SW 1271 (cell line): ENCODE data around the gene POLN.

Source experiments
- DNase-seq, 2 experiments: peaks; one replicate each; lab custom pipeline; 2025; lab: John Stamatoyannopoulos, UW

Gene POLN

DNA sequence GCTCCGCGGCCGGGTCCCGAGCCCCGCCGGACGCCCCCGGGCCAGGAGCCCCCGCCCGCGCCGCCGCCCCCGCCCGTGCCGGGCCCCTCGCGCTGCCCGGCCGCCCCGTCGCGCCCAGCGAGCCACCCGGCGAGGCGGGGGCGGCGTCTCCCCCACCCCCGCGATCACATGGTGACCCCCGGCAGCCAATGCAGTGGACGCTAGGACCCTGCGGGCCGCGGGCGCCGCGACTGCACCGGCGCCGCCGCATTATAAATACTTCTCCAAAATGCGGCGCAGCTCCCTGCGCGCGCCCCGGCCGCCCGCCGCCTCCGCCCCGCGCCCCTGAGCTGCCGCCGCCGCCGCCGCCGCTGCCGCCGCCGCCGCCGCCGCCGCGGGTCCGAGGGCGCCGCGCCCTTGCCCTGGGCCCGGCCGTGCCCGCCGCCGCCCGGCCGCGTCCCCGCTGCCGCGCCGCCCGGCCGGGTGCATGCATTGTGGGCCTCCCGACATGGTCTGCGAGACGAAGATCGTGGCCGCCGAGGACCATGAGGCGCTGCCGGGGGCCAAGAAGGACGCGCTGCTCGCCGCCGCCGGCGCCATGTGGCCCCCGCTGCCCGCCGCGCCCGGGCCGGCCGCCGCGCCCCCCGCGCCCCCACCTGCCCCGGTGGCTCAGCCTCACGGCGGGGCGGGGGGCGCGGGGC lies 182.7 kb downstream of the POLN start, which contains the start of gene NAT8L:
Gene NAT8L (plus strand): TSS at position 282 of the 680 bp plus-strand sequence. CDS start 185 bp downstream, at position 467.
- DNase-seq: peak; percentile 15 to 22

DNA sequence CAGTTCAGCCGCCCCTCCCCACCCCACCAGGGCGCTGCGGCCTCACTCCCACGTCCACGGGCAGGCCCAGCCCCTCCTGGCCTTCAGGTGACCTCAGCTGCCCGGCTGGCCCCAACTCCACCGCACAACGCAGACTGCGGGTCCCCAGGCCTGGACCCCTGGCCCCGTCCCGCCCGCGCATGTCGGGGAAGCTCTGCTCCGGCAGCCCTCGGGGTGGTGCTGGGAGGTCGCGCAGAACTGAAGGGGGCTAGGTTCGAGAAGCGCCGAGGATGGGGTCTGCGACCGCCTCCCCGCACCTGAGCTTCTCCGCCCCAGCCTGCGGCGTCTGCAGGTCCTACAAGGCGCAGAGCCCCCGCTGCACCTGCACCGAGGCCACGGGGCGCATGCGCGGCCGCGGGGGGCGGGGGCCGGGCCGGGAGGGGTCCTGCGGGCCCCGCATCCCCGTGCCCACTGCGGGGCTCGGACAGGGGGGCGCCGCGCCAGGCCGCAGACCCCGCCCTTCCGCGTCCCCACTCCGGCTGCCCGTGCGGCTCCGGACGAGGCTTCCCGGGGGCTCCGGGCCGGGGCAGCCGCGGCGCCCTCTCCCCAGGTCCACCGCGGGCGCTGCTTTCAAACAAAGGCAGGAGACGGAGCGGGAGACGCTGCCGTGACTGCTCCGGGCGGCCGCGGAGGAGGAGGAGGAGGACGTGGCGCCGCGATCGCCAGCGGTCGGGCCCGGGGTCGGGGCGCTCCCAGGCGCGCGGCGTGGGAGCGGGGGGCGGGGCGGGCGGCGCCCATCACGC lies 183.5 kb downstream of the POLN start:
- no peak for DNase-seq

DNA sequence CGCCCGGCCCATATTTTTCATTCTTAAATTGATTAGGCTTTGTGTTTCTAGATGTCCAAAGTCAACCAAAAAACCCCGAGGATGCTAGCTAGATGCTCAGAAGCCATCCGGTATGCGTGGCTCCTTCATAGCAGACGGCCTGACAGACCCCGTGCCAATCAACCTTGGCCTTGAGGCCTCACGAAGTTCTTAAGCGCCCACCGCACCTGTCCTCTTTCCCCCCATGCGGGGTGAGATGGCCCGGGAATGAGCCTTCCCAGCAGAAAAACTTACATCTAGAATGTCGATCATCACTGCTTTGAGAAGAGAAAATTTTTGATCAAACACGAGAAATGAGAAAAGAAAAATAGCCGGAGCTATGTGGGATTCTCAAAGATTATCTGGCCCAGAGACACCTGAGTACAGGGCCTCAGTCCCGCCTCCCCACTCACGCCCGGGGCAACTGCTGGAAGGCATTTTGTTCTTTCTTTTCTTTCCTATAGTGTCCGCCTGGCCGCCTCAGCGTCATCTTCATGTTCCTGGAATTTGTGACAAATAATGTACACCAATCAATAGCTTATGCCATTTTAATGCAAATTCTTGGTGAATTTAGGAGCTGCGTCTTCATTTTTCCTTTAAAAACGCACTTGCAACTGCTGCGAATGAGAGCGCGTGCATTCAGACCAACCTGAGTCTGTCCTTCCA lies 184.4 kb downstream of the POLN start:
- DNase-seq: no peak

DNA sequence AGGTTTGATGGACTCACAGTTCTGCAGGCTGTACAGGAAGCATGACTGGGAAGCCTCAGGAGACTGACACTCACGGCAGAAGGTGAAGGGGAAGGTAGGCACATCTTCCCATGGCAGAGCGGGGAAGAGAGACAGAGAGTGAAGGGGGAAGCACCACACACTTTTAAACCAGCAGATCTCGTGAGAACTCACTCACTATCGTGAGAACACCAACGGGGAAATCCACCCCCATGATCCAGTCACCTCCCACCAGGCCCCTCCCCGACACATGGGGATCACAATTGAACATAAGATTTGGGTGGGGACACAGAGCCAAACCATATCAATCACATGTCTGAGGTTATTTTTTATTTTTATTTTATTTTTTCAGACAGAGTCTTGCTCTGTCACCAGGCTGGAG lies 187.7 kb downstream of the POLN start:
- DNase-seq: no peak

DNA sequence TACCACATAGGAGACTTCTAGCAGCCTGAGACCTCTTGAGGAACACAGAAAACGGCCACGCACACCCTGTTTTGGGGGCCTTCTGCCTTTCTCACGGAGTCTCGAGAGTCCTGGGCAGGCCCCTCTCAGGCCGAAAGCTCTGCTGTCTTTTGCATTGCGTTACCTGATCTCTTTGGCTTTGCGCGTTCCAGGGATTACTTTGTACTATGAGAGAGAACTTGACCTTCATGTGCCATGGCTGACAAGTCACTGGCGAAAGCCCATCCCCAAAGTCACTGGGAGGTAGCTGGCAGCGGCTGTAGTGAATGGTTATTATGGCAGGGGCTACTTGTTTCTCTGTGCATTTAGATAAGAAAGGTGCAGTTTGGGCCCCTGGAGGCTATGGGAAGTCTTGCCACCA lies 190.8 kb downstream of the POLN start:
- DNase-seq: no peak

DNA sequence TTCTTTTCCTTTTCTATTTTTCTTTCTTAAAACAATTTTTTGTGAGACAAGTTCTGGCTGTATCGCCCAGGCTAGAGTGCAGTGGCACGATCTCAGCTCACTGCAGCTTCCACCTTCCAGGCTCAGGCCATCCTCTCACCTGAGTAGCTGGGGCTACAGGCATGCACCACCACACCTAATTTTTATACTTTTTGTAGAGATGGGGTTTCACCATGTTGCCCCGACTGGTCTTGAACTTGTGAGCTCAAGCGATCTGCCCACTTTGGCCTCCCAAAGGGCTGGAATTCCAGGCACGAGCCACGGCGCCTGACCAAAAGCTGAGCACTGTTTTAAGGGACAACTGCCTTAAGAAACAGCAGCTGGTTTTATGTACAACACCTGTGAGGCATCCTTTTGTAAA lies 192.1 kb downstream of the POLN start:
- DNase-seq: no peak

DNA sequence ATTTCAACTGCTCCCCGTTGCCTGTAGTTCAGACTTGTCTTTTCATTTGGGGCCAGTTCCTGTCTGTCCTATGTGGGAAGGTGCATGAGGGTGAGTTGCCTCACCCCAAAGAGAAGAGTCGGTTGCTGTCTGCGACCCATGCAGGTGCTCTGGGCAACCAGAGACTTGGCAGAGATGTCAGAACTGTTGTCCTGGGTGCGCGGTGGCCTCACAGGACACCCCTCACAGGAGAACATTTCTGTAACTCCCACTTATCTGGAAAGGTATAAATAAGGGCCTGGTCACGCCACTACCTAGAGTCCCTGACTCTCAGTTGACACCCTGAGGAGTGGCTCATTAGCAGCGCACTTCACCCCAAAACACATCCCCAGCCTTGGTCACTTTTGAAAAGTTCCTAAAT lies 192.5 kb downstream of the POLN start:
- DNase-seq: no peak

DNA sequence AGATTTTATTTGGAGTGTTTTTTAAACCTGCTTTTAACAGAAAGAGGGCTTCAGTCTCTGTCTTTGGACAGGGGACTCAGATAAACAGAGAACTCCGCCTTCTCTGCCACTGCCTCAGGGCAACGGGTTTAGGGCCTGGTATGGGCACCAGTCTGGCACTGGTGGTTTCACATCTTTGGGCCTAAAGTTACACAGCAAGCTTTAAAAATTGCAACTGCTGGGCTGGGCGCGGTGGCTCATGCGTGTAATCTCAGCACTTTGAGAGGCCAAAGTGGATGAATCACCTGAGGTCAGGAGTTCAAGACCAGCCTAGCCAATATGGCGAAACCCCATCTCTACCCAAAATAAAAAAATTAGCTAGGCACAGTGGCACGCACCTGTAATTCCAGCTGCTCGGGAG lies 193.1 kb downstream of the POLN start:
- no peak for DNase-seq

DNA sequence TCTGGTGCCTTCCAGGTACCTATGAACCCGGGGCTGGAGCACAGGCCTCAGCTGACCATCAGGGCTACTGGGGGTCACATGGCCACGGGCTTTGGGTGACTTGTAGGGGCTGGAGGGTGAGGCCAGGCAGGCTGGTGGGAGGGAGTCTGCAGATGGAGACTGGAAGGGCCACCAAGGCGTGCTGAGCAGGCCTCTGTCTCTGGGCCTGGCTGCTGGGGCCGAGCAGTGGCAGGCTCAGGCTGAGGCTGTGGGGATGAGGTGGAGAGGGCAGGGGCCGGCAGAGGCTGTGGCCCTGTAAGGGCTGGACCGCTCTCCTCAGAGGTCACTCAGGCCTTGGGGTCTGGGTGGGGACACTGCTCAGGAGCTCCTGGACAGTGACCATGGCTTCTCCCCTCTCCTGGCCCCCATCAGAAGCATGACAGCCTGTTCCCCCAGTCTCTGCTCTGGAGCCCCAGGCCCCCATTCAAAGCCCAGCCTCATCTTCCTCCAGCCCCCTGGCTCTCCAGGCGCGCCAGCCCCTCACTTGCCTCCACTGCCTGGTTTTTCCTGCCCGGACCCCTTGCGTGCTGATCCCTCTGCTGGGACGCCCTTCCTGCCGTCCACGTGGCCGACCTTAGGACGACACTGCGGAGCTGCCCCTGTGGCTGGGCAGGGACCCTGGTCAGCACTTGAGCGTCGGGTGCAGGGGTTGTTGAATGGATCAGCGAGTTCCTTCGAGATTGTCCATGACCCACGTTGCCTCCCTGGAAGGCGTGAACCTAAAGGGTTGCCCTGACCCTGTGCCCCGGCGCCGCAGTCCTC lies 193.9 kb downstream of the POLN start:
- no peak for DNase-seq

DNA sequence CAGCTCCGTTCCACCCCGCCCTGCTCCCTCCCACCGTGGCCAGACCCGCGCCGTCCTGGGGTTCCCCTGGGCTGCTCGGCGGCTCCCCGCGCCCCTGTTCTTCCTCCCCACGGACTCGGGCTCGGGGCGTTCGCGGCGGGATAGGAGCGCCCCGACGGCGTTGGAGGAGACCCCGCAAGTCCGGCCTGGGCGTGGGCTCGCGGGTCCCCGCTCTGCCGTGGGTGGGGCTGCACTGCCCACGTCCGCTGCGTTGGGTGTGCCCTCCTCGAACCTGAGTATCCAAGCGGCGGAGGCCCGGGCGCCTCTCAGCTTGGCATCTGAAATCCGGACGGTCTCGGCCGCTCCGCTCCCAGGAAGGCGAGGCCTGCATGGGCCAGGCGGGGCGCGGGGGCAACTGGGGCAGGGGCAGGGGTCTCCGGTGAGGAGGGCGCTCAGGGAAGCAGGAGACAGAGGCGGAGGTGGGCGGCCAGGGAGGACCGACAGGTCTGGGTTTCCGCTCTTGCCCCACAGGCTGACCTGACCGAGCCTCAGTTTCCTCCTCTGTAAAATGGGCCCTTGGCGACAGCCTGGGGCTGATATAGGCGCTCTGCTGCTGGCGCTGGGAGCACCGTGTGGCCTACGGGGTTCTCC lies 194.8 kb downstream of the POLN start:
- DNase-seq: no peak

DNA sequence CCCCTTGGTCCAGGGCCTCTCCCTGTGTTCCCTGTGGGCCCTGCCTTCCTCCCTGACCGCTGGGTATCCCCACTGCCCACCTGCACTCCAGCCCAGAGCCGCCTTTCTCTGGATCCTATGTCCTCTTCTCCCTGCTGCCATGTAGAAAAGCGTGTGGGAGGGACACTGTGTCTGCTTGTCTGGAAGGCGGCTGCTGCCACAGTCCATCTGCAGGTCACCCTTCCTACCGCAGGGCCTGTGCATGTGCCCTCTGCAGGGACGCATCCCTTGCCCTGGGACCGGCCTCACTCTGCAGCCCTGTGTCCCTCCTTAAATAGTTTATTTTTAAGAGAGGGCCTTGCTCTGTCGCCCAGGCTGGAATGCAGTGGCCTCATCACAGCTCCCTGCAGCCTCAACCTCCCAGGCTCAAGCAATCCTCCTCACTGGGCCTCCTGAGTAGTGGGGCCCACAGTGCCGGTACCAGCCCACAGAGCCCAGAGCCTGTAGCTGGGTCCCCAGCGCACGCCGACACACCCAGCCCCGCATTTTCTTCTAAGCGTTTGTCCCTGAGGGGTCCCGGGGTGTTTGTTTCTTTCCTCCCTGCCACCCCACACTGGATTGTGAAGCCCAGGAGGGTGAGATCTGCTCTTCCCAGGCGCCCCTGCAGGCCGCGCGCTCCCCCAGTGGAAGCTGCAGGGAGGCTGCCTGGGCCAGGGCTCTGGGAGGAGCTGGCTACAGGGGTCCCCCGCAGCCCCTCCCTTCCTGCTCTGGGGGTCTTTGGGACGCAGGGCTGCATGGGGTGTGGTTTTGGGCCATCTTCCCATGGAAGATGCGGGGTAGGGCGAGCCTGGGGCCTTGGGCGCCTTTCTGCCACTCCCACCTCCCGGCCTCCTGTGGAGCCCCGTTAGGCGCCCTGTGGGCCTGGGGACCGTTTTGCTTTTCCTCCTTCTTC lies 195.6 kb downstream of the POLN start:
- no peak for DNase-seq

DNA sequence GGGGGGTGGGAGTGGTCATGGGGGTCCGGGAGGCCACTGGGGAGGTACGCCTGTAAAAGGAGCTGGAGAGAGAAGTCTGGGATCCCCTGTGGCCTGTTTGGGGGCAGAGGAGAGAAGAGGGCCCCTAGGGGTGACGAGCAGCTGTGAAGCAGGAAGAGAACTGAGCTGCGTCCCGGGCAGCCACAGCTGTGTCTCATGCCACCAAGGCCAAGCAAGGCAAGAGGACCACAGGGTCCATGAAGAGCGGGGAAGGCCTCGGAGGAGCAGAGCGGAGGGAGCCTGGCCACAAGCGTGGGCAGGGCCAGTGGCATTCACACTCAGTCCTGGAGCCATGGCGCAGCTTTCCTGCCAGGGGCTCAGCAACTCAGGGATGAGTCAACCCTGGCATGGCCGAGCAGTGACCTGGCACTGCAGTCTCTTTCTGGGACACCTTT lies 196.4 kb downstream of the POLN start:
- no peak for DNase-seq

DNA sequence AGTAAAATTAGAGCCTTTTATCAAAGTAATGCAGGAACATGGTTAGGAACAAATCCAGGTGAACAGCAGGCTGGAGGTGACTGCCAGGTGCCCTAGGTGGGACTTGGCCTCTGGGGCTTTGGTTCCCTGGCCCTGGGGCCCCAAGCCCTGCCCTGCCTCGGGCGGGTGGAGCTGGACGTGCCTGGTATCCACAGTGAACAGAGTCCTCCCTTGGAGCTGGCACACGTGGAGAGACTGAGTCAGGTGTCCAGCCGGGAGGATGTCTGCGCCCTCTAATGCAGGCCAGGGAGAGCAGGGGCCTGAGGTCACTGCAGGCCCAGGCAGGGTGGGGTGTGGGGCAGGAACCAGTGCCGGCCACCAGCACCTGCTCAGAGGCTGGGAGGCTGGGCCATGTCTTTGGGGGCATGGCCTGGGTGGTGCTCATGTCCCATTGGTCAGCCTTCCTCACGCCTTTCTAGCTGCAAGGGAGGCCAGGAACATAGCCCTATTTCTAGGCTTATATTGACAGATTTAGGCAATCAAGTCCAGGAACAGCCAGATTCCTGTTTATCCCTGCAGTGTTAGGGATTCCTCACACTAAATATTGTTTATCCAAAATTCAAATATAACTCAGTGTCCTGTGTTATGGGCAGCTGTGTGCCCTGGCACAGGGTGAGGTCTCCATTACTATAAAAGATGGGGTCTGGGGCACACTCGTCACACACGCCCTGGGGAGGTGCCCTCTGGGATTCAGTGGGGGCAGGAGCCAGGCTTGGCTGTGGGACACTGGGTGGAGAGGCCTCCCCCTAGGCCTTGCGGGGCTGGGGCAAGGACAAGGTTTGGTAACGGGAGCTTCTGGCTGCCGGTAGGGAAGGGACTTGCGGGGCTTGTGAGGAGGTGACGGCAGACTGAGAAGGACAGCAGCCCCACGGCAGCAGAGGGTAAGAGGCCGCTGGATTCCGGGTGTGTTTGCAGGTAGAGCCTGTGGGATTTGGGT lies 197.1 kb downstream of the POLN start:
- DNase-seq: no peak

DNA sequence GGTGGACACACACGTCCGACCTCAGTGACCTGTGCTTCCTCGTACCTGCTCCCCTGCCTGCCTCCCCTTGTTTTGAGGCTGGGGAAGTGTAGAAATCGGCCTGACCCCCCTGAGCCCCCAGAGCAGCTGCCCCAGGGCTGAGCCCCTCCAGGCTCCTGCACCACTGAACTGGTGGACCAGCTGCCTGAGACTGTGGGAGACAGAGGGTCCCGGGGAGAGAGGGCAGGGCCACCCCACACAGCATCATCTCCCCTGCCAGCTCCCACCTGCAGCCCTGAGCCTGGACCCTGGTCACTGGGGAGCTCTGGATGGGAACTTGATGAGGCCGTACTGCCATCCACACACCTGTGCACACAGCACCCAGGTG lies 197.8 kb downstream of the POLN start:
- DNase-seq: no peak

DNA sequence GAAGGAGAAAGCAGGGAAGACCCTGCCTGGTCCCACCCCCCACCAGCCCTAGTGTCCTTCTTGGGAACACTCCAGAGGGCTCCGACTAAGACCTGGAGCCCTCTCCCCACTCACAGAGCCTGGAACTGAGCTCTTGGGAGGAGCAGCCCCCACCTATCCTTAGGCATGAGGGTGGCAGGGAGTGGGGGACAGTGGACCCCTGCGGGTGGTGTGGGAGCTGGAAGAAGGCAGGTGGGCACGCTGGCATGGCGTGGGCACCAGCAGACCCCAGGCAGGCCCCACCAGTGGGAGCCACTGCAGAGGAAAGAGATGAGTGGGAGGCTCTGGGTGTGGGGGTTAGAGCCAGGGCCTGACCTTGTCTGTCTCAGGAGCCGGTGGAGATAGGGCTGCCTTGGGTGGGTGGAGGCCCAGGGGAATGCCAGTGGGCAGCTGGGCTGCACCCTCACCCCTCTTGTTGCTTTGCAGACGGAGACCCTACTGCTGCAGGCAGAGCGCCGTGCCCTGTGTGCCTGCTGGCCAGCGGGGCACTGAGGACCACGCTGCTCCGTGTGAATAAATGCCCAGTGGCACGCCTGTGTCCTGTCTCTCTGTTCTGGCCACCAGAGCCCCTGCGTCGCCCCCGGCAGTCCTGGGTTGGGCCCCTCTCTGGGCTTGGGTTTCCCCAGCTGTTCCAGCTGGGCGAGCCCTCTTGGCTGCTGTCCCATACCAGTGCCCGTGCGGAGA lies 198.4 kb downstream of the POLN start:
- DNase-seq: no peak

DNA sequence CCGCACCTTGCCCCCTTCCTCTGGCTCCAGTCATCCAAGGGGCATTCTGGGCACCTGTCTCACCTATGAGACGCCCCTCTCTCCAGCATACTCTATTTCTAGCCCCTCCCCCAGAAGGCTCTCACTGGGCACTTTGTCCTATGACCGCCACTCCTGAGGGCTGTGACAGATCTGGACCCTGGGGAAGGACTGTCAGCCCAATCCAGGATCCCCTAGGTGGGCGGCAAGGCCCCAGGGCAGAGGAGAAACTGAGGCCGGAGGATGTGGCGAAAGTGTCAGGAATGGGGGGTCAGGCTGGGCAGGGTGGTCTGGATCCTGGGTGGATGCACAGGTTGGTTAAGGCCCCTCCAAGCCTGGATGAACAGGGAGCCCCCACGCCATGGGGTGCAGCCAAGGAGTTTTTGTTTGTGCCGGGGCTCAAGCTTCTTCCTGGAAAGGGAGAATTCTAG lies 198.9 kb downstream of the POLN start:
- no peak for DNase-seq

DNA sequence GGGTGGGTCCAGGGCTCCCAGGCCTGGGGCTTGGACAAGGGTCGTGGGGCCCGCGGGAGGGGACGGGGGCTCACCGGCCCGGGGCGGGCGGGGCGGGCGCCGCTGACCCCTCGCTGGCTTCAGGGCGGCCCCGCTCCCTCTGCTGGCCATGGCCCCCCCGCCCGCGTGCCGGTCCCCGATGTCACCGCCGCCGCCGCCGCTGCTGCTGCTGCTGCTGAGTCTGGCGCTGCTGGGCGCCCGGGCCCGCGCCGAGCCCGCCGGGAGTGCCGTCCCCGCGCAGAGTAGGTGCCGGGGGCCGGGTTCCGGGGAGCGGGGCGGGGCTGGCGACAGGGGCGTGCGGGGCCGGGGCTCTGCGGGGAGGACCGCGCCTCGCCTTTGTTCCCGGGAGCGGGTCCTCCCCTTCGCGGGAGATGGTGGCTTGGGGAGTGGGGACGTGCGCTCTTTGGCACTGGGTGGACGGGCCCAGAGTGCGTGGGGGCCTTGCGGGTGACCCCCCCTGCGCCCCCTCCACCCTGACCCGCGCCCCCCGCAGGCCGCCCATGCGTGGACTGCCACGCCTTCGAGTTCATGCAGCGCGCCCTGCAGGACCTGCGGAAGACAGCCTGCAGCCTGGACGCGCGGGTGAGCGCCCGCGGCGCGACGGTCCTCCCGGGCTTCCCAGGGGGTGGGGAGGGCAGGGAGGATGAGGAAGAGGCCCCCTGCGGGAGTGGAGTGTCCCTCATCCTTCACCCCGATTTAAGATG lies 199.5 kb downstream of the POLN start:
- DNase-seq: no peak
